H1 (cell line): Measurements from ENCODE around the gene CORO2B.

Source experiments
- BRCA1 ChIP-seq: IDR thresholded peaks from 2 replicates; pipeline ENCODE4 v1.6.1; 2012; ENCODE audit warnings: low read depth, low read length, improper control_type of control experiment
- HDAC2 ChIP-seq, 2 experiments: fragments of 300-600 bp in 1 of 2; sonication (generic) in 1 of 2; IDR thresholded peaks; 2 replicates each; pipeline ENCODE4 v1.6.1; 2011 to 2012; ENCODE audit warnings: low read depth in 2 of 2, low read length in 2 of 2, mild to moderate bottlenecking in 2 of 2, moderate library complexity in 2 of 2, borderline replicate concordance in 1 of 2, inconsistent platforms in 1 of 2
- POLR2A ChIP-seq, 2 experiments: IDR thresholded peaks; 1 replicate in 1 of 2; 2 replicates in 1 of 2; pipeline ENCODE4 v1.6.1; 2011; ENCODE audit warnings: low read depth in 2 of 2, low read length in 2 of 2, mild to moderate bottlenecking in 2 of 2; ENCODE audit errors: control extremely low read depth in 1 of 2
- TF ChIP-seq, protein P1 (sequence below), 3 experiments: IDR thresholded peaks; 1 replicate in 2 of 3; 2 replicates in 1 of 3; pipeline versions ENCODE4 v1.5.1 to v1.6.1; 2011; ENCODE audit warnings: low read length in 3 of 3, mild to moderate bottlenecking in 3 of 3, inconsistent platforms in 2 of 3, low read depth in 1 of 3, moderate library complexity in 1 of 3; ENCODE audit not compliant: insufficient read depth in 1 of 3; ENCODE audit errors: control extremely low read depth in 1 of 3

DNA sequence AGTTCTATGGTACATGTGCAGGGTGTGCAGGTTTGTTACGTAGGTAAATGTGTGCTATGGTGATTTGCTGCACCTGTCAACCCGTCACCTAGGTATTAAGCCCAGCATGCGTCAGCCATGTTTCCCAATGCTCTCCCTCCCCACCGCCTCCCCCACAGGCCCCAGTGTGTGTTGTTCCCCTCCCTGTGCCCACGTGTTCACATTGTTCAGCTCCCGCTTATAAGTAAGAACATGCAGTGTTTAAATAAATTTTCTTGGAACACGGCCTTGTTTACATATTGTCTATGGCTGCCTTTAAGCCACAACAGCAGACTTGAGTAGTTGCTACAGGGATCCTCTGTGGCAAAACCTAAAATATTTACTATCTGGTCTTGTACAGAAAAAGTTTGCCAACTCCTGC, 41.3 kb upstream of the CORO2B start:
- TF ChIP-seq, protein P1, sequence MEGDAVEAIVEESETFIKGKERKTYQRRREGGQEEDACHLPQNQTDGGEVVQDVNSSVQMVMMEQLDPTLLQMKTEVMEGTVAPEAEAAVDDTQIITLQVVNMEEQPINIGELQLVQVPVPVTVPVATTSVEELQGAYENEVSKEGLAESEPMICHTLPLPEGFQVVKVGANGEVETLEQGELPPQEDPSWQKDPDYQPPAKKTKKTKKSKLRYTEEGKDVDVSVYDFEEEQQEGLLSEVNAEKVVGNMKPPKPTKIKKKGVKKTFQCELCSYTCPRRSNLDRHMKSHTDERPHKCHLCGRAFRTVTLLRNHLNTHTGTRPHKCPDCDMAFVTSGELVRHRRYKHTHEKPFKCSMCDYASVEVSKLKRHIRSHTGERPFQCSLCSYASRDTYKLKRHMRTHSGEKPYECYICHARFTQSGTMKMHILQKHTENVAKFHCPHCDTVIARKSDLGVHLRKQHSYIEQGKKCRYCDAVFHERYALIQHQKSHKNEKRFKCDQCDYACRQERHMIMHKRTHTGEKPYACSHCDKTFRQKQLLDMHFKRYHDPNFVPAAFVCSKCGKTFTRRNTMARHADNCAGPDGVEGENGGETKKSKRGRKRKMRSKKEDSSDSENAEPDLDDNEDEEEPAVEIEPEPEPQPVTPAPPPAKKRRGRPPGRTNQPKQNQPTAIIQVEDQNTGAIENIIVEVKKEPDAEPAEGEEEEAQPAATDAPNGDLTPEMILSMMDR (IDR thresholded peaks at IDR 0.05; ENCODE audit: control extremely low read depth in 1 of 3, insufficient read depth in 1 of 3, low read depth in 1 of 3, low read length in 3 of 3) = no peak
- TF ChIP-seq POLR2A (IDR thresholded peaks at IDR 0.05; ENCODE audit: control extremely low read depth in 1 of 2, low read depth in 2 of 2, low read length in 2 of 2) (no peak), BRCA1 (no peak), HDAC2 (IDR thresholded peaks at IDR 0.05; ENCODE audit: borderline replicate concordance in 1 of 2, low read depth in 2 of 2, low read length in 2 of 2) (no peak)
